Activated CD4-positive, alpha-beta T cell treated with anti-CD3 and anti-CD28 coated beads for 1 hour (primary cell): ENCODE data around the gene REG3G.

Experiments
- DNase-seq: peaks from one replicate; pipeline ENCODE4 v3.0.0-alpha.2; 2020

Gene REG3G

DNA sequence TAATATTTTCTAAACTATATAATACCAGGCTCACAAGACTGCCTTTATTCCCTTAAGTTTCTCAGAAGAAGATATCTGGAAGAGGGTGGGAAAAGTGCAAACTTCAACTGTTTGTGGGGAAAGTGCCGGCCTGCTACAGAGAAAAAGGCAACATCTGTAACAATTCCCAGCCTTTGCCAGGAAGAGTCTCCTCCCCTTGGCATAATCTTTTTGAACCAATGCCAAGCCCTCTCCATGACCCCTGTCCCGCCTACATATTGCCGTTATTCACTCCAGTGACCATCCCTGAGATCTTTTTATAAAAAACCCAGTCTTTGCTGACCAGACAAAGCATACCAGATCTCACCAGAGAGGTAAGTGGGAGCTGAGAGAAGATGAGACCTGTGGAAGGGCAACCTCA, at the start of gene REG3G:
TSS of gene REG3G (plus strand) at position 282 of the 400 bp plus-strand sequence. CDS start 392 bp downstream, outside the sequence.
- no peak for DNase-seq

DNA sequence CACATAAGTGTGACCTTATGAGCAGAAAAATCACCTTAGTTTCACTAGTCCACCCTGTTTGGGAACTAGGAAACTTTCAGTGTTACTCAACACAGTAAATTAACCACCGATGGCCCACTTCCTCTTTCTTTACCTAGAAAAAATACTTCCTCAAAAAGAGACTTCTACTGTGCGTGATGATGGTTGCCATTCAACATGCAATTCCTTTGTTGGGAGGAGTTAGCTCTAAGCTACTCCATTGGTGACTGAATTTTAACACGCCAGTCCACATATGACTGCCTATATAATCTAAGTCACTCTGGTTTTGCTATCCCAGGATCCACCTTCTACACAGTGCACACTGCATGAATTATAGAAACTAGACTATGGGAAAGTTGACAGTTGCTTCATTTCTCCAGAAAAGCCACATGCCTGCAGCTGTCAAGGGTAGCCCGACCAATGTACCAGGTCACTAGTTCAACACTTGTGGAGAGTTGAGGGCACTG, 47.8 kb upstream of the REG3G start:
- no peak for DNase-seq

DNA sequence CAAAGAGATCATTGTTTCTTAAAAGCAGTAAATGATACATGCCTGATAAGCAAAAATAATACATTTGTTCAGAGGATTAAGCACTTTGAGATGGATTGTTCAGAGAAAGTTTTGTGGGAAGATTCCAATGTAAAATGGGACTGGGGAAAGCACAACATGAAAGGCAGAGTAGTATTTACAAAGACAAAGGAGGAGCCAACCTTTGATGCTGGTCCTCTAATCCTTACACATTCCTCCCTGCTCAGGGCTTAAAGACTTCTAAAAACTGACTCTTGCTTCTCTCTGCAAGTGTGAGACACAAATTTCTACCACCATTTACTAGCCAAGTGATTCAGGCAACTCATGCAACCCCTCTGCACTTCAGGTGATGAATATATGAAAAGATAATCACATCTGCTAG, 47.2 kb upstream of the REG3G start:
- DNase-seq = no peak

DNA sequence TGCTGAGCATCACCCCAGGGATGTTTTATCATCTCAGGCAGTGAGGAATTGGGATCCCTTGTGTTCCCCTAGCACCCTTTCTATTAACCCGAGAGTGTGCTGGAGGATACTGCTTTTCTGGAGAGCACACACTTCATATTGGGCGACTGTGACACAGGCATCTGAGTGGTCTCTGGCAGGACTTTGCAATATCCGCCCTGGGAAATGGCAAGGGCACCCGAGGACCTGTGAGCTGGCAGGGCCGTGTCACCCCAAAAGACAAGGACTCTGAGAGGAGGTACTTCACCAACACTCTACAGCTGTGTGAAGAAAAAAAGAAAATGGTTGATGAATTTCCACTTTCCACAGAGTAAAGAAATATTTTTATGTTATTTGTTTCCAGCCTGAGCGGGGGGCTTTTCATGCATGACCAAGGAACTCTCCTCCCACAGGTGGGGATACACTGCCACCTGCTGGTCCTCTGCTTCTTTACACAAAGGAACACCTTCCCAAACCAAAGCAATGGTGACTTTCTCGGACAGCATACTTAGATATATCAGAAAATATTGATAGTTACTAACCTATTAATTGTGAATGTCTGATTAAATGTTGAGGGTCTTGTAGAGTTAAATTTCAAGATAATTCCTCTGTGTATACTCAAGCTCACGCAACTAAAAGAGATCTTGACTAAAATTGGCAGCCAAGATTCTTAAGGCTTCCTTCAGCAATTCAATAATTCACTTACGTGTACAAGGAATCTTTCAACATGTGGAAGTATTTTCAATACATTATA, 45.9 kb upstream of the REG3G start:
- DNase-seq = no peak

DNA sequence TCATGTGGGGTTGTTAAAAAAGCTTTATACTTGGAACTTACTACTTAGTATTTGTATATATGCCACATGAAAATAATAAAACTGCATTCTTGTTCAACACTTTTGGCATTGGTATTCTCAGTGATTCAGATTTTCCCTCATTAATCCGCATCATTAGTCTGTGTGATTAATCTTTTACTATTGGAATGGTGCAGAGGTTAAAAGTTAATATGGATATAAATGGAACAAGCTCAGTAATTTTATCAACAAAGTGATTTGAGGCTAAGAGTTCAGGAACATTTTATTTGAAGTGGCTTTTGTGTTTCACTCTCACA, 45.4 kb upstream of the REG3G start:
- DNase-seq = no peak

DNA sequence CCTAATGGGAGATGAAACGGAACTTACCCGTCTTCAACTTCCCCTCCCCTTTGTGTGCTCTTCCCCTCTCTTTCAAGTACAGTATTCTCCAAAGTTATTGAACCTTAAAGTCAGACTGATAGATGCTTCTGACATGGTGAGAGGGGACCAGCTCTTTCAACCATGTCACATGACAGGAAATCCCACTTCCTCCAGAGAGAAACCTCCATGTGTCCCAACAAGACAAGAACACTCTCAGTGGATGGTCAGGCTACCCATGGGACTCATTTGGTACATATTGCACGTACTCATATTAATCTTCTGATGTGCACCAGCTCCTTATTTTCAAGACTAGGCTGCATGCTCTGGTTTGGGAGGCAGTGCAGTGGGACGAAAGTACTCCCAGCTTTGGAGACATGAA, 44.6 kb upstream of the REG3G start:
- no peak for DNase-seq

DNA sequence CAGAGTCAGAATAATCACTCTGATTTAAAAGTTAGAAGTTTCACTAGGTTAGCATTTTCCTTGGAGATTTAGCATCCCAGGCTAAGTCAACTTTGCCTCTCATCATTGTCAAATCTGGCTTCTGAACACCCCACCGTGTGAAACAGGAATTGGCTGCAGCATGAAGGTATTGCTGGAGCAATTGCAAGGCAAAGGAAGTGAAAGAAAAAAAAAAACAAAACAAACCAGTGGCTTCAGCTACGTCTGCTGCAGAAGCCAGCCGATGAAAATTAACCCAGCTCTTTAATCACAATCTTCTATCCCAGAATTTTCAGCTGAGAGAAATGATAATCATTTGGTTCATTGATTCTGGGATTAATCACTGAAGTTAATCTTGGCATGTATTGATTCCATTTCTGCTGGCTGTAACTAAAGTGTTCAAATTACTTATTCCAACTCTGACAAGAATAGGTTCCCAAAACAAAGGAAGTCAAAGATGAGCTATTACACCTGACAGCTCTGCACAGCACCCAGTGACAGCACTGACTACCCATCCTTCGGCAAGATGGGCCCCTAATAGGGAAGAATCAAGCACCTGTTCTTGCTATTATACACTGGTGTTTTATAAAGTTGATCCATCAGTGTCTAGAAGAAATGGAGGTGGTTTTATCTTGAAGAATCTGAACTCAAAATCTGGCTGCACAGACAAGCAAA, 42.7 kb upstream of the REG3G start:
- DNase-seq = no peak

DNA sequence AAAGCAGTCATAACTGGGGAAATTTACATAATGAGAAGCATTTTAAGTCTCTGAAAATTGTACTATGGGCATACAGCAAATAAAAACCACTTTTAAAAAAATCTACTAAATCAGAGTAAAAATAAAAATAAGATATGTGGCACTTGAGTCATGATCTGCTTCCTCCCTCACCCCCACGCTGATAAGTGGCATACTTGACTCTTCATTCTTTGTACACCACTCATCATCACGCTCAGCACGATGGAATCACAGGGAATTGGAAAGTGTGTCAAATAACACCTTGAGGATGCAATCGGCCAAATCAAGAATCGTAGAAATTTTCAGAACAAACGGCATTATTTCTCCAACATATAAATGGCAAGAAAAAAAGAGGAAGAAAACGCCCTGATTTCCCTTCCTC, 41.1 kb upstream of the REG3G start:
- DNase-seq = no peak

DNA sequence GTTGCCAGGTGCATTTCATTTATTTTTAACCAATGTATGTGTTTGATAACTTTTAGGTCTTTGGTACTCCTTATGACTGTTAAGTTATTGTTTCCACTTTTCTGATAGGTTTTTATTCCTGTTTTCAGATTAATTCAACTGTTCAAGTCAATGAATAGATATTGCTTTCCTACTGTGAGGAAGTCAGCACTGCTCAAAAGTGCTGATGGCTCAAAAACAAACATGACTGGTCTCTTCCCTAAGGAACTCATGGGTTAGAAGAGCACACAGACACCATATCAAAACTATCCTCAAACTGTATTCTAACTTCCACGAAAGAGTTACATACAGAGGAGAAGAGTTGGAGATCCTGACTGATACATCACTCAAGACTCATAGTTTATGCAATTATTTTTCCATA, 39.9 kb upstream of the REG3G start:
- DNase-seq = no peak

DNA sequence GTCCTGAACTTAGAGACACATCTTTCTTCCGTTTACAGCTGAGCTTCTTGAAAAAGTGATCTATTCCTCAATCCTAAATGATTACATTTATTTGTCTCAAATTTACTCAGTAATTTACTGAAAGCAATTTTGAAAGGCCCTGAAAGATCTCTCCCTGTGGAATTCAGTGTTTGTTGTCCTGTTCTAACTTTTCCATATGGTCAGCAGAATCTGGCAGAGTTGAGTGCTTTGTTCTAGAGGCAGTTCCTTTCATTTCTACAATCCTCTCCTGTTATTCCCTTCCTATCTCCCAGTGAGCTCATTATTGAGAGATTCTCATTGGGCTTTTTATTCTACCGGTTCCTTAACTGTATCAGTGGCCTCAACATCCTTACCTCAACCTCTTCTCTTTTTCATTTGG, 36.5 kb upstream of the REG3G start:
- DNase-seq = no peak

DNA sequence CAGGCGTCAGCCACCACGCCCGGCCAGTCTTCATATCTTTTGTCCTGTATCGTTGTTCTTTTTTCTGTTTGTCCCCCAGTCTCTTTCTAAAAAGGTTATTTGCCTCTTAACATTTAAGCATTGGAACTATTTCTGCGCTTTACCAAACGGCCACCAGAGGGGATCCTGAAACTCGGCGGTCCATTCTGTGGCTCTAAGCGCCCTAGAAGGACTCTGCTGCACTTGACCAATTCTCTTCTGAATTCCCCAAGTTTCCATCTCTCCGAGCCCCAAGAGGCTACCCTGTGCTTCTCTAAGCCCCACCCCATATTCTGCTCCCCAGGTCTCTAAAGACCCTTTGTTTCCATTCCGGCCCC, 33.1 kb upstream of the REG3G start:
- DNase-seq = no peak

DNA sequence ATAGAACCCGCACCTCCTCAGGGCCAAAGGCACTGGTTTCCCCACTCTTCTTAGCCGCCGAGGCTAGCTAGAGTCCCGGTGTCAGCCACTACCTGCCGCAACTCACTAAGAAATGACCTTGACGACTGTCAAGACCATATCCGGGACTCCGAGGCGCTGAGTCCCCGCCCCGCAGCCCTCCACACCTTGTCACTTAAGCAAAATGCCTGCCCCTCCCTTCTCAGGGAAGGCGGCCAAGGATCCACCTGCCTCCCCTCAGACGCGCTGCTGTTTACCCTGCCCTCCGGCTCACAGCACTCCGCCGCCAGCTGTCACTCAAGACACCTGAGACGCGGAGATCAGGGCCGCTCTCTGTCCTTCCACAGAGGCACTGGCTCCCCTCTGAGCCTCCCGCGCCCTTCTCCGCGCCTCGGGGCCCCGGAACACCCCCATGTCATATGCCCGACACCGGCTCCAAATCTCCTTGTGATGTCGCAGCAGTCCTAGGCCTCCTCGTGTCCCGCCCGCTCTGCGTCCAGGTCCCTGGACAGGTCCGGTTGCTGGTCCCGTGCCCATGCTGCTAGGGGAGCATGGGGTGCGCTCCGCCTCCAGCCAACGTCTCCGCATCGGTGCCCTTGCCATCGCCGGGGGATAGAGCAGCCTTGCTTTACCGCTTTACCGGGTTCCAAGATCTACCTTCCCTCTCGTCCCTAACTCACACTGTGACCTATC, 32.5 kb upstream of the REG3G start:
- DNase-seq = no peak

DNA sequence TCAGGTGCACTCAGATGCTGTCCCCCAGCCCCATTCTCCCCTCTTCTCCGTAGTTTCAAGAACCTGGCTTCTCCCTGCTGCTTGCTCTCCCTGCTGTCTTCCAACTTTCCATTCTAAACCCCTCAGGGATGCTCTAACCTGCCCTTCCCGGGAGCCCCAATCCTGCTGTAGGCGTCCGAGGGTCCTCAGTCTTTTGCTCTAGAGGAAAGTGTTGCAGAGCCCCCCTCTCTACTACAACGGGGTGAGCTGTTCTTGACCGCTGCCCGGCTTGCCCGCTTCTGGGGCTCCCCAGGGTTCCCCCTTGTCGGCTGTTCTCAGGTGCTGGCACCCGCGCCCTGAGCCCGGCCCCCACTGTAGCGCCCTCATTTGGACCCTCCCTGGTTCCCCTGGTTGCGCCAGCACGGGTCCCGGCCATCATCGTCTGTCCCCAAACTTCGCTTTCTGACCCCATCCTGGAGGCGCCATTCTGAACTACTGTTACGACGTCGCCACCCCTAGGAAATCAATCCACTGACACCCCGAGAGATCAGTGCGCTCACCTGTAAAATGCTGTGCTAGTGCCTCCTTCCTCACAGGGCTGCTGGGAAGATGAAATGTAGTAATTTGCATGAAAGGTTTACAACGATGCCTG, 31.9 kb upstream of the REG3G start:
- DNase-seq = no peak

DNA sequence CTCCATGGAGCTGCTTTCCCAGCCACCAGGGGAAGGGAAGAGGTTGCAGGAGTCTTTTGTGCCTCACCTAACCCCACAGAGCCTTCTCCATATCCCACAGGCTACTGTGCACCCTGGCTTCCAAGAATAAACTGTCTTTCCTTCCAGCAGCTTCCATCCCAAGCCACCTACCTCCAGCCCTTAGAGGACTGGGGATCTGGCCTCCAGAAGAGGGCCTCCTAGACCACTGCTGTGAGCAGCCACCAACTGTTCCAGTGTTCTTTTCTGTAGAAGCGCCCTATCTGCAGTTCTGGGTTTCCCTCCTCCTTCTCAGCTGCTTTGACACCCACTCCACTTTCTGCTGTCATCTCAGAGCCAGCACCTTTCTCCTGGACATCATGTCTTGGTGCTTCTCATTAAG, 30.7 kb upstream of the REG3G start:
- no peak for DNase-seq

DNA sequence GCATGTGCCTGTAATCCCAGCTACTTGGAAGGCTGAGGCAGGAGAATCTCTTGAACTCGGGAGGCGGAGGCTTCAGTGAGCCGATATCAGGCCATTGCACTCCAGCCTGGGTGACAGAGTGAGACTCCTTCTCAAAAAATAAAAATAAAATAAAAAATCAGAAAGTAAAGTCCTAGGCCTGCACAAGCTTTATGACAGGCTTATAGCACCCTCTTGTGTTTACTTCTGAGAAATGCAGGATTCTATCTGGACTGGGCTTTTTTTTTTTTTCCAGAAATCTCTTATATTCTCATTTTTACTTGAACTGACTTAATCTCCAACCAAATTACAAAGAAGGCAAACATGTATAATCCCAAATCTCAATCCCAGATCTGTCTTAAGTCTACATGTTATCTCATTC, 26.1 kb upstream of the REG3G start:
- no peak for DNase-seq

DNA sequence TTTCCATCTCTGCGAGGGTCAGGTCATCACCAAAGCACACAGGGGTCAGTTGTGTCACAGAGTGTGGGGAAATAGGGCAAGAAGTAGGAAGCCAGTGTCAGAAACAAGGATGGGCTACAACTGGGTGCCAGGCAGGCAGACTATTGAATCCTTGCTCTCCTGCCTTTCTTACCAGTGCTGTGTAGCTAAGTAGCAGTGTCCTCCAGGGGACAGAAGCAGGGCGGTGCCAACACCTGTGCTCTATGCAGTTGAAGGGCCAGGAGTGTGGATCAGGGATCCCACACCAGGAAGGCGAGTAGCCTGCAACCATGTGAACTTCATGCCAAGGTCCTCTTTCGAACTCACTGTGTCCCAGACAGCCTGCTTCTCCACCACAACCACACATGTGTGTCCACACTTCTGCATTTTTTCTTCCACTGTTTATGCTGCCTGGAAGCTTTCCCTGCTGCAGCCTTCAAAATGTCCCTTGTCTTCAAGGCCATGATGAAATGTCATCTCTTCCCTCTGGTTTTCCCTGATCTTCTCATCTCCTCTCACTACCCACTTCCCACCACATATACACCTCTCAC, 25.4 kb upstream of the REG3G start:
- no peak for DNase-seq

DNA sequence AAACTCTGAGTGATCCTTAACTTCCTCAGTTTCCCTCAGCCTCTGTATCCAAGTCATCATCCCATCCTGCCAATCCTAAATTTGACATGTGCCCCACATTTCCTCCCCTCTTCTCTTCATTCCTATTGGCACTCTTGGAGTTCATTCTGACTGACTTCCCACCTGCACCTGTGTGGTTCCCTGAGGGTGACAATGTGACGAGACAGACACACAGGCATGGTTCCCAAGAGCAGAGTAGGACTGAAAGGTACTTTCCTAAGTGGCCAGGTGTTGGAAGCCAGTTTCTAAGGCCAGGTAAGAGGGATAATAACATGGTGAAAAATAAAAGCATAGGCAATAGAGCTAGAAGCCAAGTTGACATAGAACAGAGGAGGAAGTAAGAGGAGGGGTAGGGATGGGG, 24.2 kb upstream of the REG3G start:
- no peak for DNase-seq

DNA sequence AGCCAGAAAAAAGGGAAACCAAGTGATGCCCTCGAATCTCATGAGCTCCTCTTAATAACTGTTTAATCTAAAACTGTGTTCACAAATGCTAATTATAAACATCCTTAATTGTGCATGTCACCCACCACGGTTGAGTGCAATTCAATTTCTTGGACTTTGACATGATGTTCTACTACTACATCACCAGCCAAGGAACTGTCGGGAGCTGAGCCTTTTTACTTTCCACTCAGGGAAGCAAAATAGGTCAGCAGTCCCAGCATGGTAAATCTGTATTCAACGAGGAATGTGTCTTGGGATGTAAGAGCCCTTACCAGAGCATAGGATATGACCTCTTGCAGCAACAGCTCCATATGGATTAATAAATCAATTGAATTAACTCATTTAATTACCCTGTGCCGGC, 20.8 kb upstream of the REG3G start:
- DNase-seq = no peak

DNA sequence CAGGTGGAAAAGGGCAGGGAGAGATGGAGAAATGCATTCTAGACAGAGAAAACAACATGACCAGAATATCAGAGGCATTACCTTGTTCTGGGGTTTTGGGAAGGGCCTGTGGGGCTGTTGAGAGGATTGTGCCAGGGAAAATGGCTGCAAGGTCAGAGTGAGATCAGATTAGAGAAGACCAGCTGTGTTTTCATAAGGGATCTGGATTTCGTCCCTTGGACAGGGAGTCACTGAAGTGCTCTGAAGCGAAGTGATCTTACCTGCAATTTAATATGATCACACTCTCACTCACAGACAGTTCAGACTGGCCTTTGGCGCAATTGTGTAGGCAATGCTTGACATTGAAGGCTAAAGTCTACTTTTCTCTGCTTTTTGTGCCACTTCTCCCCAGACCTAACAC, 20.3 kb upstream of the REG3G start:
- DNase-seq = no peak

DNA sequence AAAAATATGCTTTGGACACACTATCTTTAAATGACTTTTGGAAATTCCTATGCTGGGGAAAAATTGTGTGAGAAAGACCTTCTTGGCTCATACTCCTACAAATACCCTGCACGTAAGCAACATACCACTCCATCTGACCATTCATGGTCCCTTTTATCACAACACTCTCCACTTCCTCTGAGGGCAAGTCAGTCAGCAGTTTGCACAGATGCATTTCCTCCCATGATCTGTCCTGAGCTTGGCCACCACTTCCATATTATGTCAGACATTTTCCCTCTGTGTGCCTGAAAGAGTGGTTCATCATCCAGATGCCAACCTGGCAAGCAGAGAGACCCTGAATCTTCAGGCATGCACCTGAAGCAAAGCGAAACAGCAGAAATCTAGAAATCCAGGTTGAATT, 16.1 kb upstream of the REG3G start:
- DNase-seq = no peak

DNA sequence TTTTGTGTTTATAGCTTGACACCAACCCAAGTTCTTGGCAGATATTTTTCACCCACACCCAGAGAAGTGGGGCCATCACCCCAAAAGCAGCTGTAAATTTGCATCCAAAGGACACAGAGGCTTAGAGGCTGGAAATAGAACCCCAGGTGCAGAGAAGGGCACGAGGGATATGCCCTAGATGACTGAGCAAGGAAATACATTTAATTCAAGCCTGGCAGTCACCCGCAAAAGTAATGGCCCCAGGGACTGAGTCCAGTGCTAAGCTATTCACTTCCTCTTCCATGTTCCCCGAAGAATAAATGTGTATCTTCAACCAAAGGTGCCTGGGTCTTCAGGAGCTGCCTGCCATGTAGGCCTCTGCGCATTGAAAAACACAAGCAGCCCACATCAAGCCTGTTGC, 14.0 kb upstream of the REG3G start:
- DNase-seq = no peak

DNA sequence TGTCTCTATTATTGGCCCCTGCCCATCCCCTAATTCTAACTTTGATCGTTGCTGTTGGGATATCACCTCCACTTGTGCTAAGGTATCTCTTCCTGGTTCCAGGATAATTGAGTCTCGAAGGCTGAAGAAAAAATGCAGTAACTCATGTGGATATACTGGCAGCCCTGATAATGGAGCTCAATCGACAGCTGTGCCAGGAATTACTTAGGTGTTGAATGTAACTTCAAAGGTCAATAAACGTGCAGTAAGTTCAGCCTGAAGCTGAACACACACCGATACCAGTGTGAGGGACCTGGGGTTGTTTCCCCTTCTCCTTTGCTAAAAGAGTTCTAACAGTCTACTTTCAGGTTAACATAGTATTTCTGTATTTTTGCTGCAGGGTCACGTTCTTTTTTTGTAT, 11.9 kb upstream of the REG3G start:
- no peak for DNase-seq

DNA sequence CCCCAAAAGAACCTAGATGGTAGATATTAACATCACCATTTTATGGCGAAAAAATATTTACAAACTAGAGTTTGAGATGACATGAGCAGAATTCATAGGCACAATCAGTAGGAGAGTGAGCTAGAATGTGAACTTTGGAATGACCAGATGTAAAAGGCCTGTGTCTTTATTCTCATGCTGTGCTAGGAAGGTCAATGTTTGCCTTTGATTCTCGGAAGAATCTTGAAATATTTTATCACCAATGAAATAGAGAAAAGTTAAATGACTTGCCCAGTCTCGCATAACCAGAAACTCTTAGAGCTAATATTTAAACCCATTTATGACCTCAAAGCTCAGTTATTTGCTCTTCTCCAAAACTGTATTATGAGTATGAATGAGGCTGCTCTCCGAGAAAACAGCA, 9.2 kb upstream of the REG3G start:
- no peak for DNase-seq
